GM12892 (cell line): Measurements from ENCODE around the gene WFDC5.

Experiments used
- POLR2A ChIP-seq: IDR thresholded peaks from 2 replicates; pipeline ENCODE4 v1.6.1; 2011; ENCODE audit warnings: low read depth, low read length, control low read depth
- POLR2AphosphoS5 ChIP-seq: IDR thresholded peaks from 2 replicates; pipeline ENCODE4 v1.6.1; 2011; ENCODE audit warnings: low read depth, low read length, control low read depth

DNA sequence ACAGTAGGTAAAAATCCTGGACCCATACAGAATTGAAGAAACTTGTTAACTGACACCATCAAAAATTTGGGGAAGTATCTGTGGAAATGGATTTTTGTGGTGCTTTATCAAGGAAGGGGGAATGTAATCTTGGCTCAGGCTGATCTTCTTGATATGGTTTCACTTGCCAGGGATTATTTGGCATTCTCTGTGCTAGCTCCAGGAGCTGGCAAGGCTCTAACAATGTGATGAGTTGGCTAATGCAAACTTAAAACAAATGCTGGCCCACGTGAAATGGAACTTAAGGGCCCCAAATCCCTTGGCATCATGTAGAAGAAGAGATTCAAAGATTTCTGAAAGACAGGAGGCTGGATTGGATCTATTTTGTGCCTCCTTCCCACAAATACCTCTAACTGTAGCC, 27.2 kb downstream of the WFDC5 start:
- TF ChIP-seq POLR2AphosphoS5 (no peak), POLR2A (no peak)
